Keratinocyte (primary cell): Measurements from ENCODE around the gene AAMDC. TPM values are rescaled to one million over a fixed set of nuclear protein-coding genes. Genes with fewer than 3 reads are reported as not detected.

Experiments used
- DNase-seq: peaks from one replicate; pipeline ENCODE4 v3.0.0-alpha.2; 2011; ENCODE audit warnings: low read depth, missing footprints, low spot score
- FAIRE-seq: peaks from 2 replicates; lab custom pipeline; 2011; peaks lifted over from hg19 to GRCh38; lab: Jason Lieb, UNC
- H2AFZ ChIP-seq: 2 replicates; pipeline ENCODE4 v1.6.0; 2012; ENCODE audit warnings: low read length, control low read depth, inconsistent platforms; ENCODE audit not compliant: control insufficient read depth
- H3K27ac ChIP-seq: 2 replicates; pipeline ENCODE4 v1.5.1; 2011; ENCODE audit warnings: low read length; ENCODE audit not compliant: control insufficient read depth, insufficient read depth
- H3K27me3 ChIP-seq: 3 replicates; pipeline ENCODE4 v1.6.0; 2011; ENCODE audit warnings: low read length; ENCODE audit not compliant: control insufficient read depth, insufficient read depth; ENCODE audit errors: extremely low read depth
- H3K36me3 ChIP-seq, 2 experiments: 2 replicates in 1 of 2; 3 replicates in 1 of 2; pipeline ENCODE4 v1.5.1; 2011; ENCODE audit warnings: low read length in 2 of 2, mild to moderate bottlenecking in 1 of 2; ENCODE audit not compliant: control insufficient read depth in 2 of 2, insufficient read depth in 2 of 2; ENCODE audit errors: extremely low read depth in 1 of 2
- H3K4me1 ChIP-seq: 3 replicates; pipeline ENCODE4 v1.5.1; 2011; ENCODE audit warnings: low read length; ENCODE audit not compliant: control insufficient read depth, insufficient read depth; ENCODE audit errors: extremely low read depth
- H3K4me2 ChIP-seq: 3 replicates; pipeline ENCODE4 v1.6.0; 2011; ENCODE audit warnings: low read depth, low read length; ENCODE audit not compliant: control insufficient read depth, insufficient read depth; ENCODE audit errors: extremely low read depth
- H3K4me3 ChIP-seq, 3 experiments: fragments of 200-600 bp in 1 of 3; sonication (generic) in 1 of 3; 2 replicates in 2 of 3; 3 replicates in 1 of 3; pipeline ENCODE4 v1.5.1; 2011 to 2016; ENCODE audit warnings: low read length in 3 of 3, mild to moderate bottlenecking in 3 of 3, control low read depth in 2 of 3, inconsistent platforms in 1 of 3, low read depth in 1 of 3, mixed read lengths in 1 of 3, mixed run types in 1 of 3, moderate library complexity in 1 of 3; ENCODE audit not compliant: control insufficient read depth in 2 of 3, insufficient read depth in 2 of 3; ENCODE audit errors: extremely low read depth in 1 of 3
- H3K79me2 ChIP-seq: 2 replicates; pipeline ENCODE4 v1.6.0; 2012; ENCODE audit warnings: low read length; ENCODE audit not compliant: control insufficient read depth, insufficient read depth
- H3K9ac ChIP-seq: 3 replicates; pipeline ENCODE4 v1.6.0; 2011; ENCODE audit warnings: low read length; ENCODE audit not compliant: control insufficient read depth, insufficient read depth; ENCODE audit errors: extremely low read depth
- H3K9me1 ChIP-seq: 3 replicates; pipeline ENCODE4 v1.6.0; 2011; ENCODE audit warnings: low read length; ENCODE audit not compliant: control insufficient read depth, insufficient read depth; ENCODE audit errors: extremely low read depth
- H3K9me3 ChIP-seq: 2 replicates; pipeline ENCODE4 v1.5.1; 2012; ENCODE audit warnings: low read depth, low read length; ENCODE audit not compliant: control insufficient read depth
- H4K20me1 ChIP-seq: 3 replicates; pipeline ENCODE4 v1.6.0; 2011; ENCODE audit warnings: low read length; ENCODE audit not compliant: control insufficient read depth, insufficient read depth; ENCODE audit errors: extremely low read depth
- CTCF ChIP-seq, 3 experiments: IDR thresholded peaks in 1 of 3; conservative IDR thresholded peaks in 1 of 3; optimal IDR thresholded peaks in 1 of 3; 2 replicates in 2 of 3; 3 replicates in 1 of 3; pipeline versions ENCODE3 to v1.5.1; 2011; ENCODE audit warnings: low read length in 3 of 3, mild to moderate bottlenecking in 3 of 3, moderate library complexity in 2 of 3, control low read depth in 1 of 3, inconsistent platforms in 1 of 3; ENCODE audit not compliant: insufficient read depth in 2 of 3; ENCODE audit errors: extremely low read depth in 1 of 3
- EZH2 ChIP-seq: IDR thresholded peaks from one replicate; pipeline ENCODE4 v1.6.1; 2012; ENCODE audit warnings: inconsistent platforms, mild to moderate bottlenecking, low read length, moderate library complexity
- dilution Hi-C: fragments of 300-500 bp; cut with MboI; formaldehyde crosslinking; loops from one replicate; pipeline ENCODE4 v1.7.0; 2020; ENCODE audit warnings: low sequenced_read_pairs; ENCODE audit not compliant: extremely low pct_ligation_motif_present
- polyA plus RNA-seq, 5 experiments: library from polyadenylated mRNA; depleted of rRNA in 3 of 5; stranded (reverse) in 3 of 5; stranded (forward) in 1 of 5; unstranded in 1 of 5; fragments of >200 nt; gene quantifications; 1 replicate in 1 of 5; 2 replicates in 3 of 5; 3 replicates in 1 of 5; pipeline versions ENCODE4 v1.2.1 to v1.2.3, GENCODE V29; 2011 to 2012; ENCODE audit warnings: missing spikeins in 2 of 5, low read depth in 1 of 5, low replicate concordance in 1 of 5

Gene AAMDC
- polyA plus RNA-seq, 1 donor (not counting 4 experiments of a cell fraction or from before 2014, with no cell fraction given): 22.4 TPM

- H3K4me1 ChIP-seq: peaks cover 7% of the 10 kb centered on the region
- no peaks in the 10 kb centered on the region for H3K27me3 ChIP-seq
- H3K9me3 ChIP-seq: no peaks in the 10 kb centered on the region
- H3K36me3 ChIP-seq: peaks cover 5 to 6% of the 10 kb centered on the region in 2 experiments
- H3K4me2 ChIP-seq: no peak overlapping the region
- no peak overlapping the region for H3K27ac ChIP-seq
- dilution Hi-C loops: no loop called here
- H3K9me1 ChIP-seq: peaks cover 3% of the 10 kb centered on the region
- TF ChIP-seq CTCF (optimal IDR thresholded peaks at IDR 0.05 in 1 of 3, IDR thresholded peaks at IDR 0.05 in 1 of 3, conservative IDR thresholded peaks at IDR 0.05 in 1 of 3; ENCODE audit: extremely low read depth in 1 of 3, insufficient read depth in 2 of 3, low read length in 3 of 3) (no peak), EZH2 (no peak)
- DNase-seq (no peak), FAIRE-seq (no peak)
- no peak overlapping the region for H3K4me3 ChIP-seq
- no peak overlapping the region for H3K9ac ChIP-seq
- H2AFZ ChIP-seq: no peak overlapping the region
- H3K79me2 ChIP-seq: no peaks in the 10 kb centered on the region
- H4K20me1 ChIP-seq: no peaks in the 10 kb centered on the region
Measured at GRCh38 chr11:77882396-77882795, 61.5 kb downstream of the AAMDC start.

- Histone ChIP-seq H3K36me3 (peaks cover 5 to 6% of the 10 kb centered on the region in 2 experiments), H3K4me2 (no peak overlapping the region), H3K4me1 (peaks cover 3% of the 10 kb centered on the region), H3K27me3 (no peaks in the 10 kb centered on the region), H3K9ac (no peak overlapping the region), H3K79me2 (no peaks in the 10 kb centered on the region), H3K9me1 (peaks cover 3% of the 10 kb centered on the region), H4K20me1 (no peaks in the 10 kb centered on the region), H3K9me3 (no peaks in the 10 kb centered on the region), H3K27ac (no peak overlapping the region), H2AFZ (no peak overlapping the region), H3K4me3 (no peak overlapping the region)
- no peak for TF ChIP-seq EZH2
- TF ChIP-seq CTCF (optimal IDR thresholded peaks at IDR 0.05 in 1 of 3, IDR thresholded peaks at IDR 0.05 in 1 of 3, conservative IDR thresholded peaks at IDR 0.05 in 1 of 3; ENCODE audit: extremely low read depth in 1 of 3, insufficient read depth in 2 of 3, low read length in 3 of 3): no peak
- DNase-seq (no peak), FAIRE-seq (no peak)
- dilution Hi-C loops: no loop called here
Measured at GRCh38 chr11:77883775-77884174, 62.8 kb downstream of the AAMDC start.
